ENCODE measurements around the gene TDRD6.

Gene TDRD6

GRCh38 chr6:46749731-46750130, 62.0 kb downstream of the TDRD6 start:
- Histone ChIP-seq H2AFZ (no peak overlapping the region), H3K4me3 (ENCODE audit: low read depth, low read length) (no peak overlapping the region), H3K4me2 (ENCODE audit: low read length) (no peak overlapping the region), H3K27me3 (ENCODE audit: control insufficient read depth, insufficient read depth, low read length) (no peaks in the 10 kb centered on the region), H3K79me2 (no peaks in the 10 kb centered on the region), H3K4me1 (no peaks in the 10 kb centered on the region), H3K27ac (no peak overlapping the region), H3K9ac (no peak overlapping the region), H3K36me3 (ENCODE audit: control insufficient read depth, insufficient read depth, low read length) (no peaks in the 10 kb centered on the region), H3K9me3 (ENCODE audit: control insufficient read depth, low read length) (no peaks in the 10 kb centered on the region)
- no peak for TF ChIP-seq CTCF (IDR thresholded peaks at IDR 0.05)

- no peak overlapping the region for H3K4me3 ChIP-seq (ENCODE audit: low read depth, low read length)
- no peaks in the 10 kb centered on the region for H3K27me3 ChIP-seq (ENCODE audit: control insufficient read depth, insufficient read depth, low read length)
- H3K27ac ChIP-seq: no peak overlapping the region
- H3K36me3 ChIP-seq (ENCODE audit: control insufficient read depth, insufficient read depth, low read length): no peaks in the 10 kb centered on the region
- no peak overlapping the region for H3K4me2 ChIP-seq (ENCODE audit: low read length)
- H3K9me3 ChIP-seq (ENCODE audit: control insufficient read depth, low read length): no peaks in the 10 kb centered on the region
- TF ChIP-seq CTCF (IDR thresholded peaks at IDR 0.05): no peak
- H2AFZ ChIP-seq: no peak overlapping the region
- no peaks in the 10 kb centered on the region for H3K79me2 ChIP-seq
- H3K4me1 ChIP-seq: peaks cover under 1% of the 10 kb centered on the region
- H3K9ac ChIP-seq: no peak overlapping the region
These were observed 64.0 kb downstream of the TDRD6 start for GRCh38 chr6:46751658-46752057.
